Stimulated activated CD4-positive, alpha-beta T cell treated with anti-CD3 and anti-CD28 coated beads, Interleukin-4, amount 100 ng/mL, for 1 hour (primary cell): ENCODE results near the gene GBF1.

Experiments used
- DNase-seq: peaks from one replicate; pipeline ENCODE4 v3.0.0-alpha.2; 2020

Gene GBF1

DNA sequence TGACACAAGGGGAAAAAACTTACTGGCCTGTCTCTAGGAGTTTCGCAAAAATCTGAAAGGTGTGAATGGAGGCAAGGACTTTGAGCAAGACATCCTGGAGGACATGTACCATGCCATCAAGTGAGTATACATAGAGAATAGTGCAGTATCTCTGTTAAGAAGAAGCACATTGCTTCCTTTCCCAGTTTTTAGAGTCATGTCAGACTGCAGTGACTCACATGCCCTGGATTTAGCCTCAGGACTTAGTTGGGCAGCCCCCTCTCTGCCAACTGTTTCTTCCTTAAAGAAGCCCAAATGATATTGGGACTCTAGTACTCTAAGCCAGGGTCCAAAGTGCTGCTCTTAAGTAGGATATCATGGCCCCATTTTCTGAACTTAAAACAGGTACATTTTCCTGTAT lies 122.1 kb downstream of the GBF1 start:
- DNase-seq: no peak

DNA sequence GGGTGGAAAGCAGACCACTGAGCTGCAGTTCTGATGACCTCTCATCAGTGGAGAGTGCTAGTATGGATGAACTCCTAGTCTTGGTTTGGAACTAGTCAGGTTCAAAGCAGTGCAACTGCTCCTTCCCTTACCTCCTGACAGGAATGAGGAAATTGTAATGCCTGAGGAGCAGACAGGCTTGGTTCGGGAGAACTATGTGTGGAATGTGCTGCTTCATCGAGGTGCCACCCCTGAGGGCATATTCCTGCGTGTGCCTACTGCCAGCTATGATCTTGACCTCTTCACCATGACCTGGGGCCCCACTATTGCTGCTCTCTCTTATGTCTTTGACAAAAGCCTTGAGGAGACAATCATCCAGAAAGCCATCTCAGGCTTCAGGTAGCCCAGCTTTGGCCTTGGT lies 122.7 kb downstream of the GBF1 start:
- DNase-seq: no peak

DNA sequence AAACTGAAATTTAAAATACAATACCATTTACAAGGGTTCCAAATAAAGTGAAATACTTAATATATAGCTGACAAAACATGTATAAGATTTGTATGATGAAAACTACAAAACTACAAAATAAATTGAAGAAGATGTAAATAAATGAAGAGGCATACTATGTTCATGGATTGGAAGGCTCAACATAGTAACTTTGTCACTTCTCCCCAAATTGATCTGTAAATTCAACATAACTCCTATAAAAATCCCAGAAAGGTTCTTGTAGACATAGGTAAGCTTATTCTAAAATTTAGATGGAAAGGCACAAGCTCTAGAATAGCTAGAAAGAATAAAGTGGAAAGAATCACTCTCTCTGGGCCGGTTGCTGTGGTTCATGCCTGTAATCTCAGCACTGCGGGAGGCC lies 126.0 kb downstream of the GBF1 start:
- DNase-seq: no peak

DNA sequence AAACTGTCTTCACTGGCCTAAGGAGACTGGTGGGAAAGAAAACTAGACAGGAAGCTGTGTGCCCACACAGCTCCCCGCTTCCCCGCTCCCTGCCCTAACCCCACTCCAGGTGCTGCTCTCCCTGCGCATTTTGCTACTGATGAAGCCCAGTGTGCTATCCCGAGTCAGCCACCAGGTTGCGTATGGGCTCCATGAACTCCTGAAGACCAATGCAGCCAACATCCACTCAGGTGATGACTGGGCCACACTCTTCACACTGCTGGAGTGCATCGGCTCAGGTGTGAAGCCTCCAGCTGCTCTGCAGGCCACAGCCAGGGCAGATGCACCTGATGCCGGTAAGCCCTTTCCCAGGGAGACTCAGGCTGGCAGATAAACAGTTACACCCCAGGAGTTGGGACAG lies 129.9 kb downstream of the GBF1 start:
- no peak for DNase-seq

DNA sequence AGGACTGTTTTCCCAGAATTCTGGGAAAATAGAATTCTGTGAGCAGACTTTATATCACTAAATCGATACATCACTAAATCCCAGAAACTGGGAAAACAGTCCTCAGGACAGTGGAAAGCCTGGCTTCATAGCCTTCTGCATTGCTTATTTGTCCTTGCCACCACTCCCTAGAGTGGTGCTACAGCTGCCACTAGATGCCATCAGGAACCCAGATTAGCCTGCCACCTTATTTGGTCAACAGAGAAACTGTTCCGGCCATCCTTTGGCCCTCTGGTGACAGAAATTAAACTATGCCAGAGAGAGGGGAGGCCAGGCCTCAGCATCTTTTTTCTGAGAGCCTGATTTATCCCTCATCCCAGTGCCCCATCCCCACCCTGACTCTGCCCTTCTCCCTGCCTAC lies 130.5 kb downstream of the GBF1 start:
- DNase-seq: no peak

DNA sequence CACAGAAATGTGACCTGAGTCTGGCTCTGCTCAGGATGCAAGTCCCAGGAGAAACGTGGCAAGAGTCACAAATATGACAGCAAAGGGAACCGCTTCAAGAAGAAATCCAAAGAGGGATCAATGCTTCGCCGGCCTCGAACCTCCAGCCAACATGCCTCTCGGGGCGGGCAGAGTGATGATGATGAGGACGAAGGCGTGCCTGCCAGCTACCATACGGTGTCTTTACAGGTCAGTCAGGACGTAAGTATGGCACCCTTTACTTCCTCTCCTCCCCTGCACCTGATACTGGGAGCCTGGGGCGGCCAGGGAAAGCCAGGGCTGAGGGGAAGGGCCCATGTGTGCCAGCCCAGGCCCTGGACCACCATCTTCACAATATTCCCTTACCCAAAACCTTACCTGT lies 131.6 kb downstream of the GBF1 start:
- no peak for DNase-seq

DNA sequence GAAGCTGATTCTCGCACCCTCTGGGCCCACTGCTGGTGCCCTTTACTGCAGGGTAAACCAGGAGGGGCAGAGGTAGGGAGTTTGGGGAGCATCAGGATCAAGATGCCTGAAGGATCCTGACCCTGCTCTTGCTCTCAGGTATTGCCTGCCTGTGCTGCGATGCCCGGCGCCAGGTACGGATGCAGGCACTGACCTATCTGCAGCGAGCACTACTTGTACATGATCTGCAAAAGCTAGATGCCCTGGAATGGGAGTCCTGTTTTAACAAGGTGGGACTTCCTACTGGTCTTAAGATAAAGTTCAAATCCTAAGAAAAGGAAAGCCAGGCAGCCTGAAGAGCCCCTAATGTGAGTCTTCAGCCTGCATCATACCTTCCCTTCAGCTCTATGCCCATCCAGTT lies 134.1 kb downstream of the GBF1 start:
- no peak for DNase-seq

DNA sequence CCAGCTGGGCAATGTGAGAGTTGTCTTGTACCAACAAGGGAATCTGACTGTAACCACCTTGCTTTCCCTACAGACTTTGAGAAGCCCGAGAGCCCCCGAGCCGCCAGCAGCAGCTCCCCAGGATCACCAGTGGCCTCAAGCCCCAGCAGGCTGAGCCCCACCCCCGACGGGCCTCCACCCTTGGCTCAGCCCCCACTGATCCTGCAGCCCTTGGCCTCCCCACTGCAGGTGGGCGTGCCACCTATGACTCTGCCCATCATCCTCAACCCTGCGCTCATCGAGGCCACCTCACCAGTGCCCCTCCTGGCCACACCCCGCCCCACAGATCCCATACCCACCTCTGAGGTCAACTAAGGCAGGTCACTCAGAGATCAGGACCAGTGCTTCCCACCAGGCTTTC lies 136.7 kb downstream of the GBF1 start:
- DNase-seq: no peak

DNA sequence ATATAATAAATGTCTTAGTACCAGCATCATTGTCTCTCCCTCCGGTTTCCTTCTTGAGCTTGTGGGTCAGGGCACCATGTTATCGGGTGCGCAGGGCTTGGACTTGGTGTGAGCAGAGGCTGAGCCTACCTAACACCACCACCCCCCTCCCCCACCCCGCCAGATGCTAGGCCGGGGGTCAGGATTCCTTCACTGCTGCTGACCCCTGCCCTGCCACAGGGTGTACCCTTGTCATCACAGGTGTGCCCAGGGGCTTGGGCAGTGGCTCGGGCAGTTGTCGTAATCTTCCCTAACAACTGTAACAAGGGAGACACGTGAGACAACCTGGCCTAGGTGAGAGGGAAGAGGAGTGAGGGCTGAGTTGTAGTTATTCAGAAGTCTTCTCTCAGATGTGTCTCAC lies 137.5 kb downstream of the GBF1 start:
- DNase-seq: no peak

DNA sequence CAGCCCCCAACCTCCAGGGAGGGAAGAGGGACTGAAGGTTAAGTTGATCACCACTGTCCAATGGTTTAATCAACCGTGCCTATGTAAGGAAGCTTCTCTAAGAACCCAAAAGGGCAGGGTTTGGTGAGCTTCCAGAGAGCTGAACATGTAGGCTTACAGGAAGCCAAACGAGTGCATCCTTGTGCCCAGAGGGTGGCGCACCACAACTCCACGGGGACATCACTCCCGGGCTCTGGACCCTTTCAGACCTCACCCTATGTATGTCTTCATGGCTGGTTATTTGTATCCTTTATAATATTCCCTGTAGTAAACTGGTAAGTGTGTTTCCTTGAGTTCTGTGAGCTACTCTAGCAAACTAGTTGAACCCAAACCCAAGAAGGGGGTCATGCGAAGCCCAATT lies 138.7 kb downstream of the GBF1 start:
- DNase-seq: no peak

DNA sequence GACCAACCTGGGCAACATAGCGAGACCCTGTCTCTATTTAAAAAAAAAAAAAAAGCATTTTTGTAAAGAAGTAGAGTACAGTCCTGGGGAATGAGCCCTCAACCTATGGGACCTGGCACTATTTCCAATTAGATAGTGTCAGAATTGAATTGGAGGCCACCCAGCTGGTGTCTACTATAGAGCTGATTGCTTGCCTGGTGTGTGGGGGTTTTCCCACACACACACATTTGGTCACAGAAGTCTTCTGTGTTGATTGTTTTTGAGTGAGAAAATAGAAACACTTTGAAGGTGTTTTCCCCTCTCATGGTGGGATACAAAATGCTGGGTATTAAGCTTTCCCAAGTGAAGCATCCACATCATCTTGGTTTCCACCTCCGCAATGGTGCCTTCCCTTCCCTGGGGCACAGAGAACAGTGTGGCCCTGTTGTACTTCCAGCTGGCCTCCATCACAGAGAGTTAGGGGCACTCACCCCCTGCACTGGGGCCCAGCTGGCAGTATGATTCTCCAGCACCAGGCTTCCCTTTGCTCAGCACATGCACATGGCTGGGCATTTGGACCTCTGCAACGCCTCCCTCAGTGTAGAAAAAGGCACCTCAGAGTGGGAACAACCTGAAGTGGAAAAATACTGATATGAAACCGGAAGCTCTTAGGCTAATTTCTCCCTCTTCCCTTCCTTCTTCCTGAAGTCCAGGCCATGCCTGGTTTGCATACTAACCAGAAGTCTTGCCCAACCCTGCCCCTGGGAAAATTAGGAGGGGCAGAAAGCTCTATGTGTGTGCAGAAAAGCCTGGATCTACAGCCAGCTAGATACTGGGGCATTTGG lies 139.5 kb downstream of the GBF1 start:
- DNase-seq: no peak

DNA sequence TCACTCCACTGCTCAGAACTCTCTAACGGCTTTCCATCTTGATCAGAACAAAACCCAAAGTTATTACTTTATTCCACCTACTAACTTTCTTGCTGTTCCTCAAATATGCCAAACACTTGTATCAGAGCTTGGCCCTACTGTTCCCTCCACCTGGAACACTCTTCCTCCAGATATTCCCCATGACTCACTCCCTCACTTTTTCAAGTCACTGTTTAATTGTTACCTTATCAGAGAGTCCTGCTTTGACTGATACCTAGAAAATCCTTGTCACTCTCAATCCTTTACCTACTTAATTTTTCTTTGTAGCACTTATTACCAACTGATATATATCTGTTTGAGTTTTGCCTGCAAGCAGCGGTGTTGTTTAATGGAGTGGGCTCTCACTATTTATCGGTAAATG lies 144.6 kb downstream of the GBF1 start:
- no peak for DNase-seq

DNA sequence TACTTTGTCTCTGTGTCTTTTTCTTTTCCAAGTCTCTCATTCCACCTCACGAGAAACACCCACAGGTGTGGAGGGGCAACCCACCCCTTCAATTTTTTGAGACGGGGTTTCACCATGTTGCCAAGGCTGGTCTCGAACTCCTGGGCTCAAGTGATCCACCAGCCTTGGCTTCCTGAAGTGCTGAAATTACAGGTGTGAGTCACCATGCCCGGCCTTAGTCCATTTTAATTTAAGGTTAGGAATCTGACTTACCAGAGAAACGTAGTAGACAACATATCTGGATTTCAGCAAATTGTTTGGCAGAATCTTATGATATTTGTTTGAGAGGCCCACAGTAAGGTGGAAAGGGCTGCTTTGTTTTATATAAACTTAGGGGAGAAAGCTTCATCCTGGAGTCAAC lies 147.0 kb downstream of the GBF1 start:
- DNase-seq: no peak

DNA sequence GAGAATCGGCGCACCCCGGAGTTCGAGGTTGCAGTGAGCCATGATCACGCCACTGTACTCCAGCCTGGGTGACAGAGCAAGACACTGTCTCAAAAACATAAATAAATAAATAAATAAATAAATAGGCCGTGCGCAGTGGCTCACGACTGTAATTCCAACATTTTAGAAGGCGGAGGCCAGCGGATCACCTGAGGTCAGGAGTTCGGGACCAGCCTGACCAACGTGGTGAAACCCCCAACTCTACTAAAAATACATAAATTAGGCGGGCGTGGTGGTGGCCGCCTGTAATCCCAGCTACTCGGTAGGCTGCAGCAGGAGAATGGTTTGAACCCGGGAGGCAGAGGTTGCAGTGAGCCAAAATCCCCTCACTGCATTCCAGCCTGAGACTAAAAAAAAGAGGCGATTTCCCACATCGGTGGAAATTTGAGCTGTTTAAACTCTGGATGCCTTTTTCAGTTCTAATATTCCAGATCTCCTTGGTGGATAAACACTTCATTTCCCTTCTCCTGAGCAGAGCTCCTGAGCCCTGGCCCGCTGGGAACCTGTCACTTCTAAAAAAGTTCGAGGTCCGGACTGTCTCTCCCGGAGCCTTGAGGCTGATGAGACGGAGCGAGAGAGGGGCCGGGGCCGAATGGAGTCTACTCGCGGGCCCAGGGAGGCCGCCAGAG lies 148.2 kb downstream of the GBF1 start:
- no peak for DNase-seq

DNA sequence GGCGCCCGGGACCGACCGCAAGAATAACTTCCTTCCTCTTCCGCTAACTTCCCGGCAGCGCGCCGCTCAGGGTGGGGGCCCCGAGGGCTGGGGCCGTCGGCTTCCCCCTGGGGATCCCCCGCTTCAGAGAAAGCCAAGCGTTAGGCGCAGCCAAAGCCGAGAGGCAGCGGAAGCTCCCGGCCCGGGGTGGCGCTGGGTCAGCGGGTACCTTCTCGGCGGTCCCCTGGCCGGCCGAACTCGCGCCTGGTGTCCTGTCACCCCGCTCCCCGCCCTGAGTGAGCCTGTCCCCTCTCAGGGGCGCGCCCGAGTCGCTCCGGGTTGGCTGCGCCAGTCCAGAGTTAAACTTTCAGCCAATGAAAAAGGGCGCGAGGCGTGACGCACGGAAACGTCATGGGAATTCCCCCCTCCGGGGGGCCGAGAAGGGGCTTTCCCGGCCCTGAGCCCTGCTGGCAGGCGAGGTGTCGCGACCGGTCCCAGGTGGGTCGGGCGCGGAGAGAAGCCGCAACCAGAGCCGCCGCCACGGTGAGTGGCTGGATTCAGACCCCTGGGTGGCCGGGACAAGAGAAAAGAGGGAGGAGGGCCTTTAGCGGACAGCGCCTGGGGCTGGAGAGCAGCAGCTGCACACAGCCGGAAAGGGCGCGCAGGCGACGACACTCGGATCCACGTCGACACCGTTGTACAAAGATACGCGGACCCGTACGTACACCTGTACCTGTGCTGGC lies 148.9 kb downstream of the GBF1 start:
- DNase-seq: peak; percentile 98

DNA sequence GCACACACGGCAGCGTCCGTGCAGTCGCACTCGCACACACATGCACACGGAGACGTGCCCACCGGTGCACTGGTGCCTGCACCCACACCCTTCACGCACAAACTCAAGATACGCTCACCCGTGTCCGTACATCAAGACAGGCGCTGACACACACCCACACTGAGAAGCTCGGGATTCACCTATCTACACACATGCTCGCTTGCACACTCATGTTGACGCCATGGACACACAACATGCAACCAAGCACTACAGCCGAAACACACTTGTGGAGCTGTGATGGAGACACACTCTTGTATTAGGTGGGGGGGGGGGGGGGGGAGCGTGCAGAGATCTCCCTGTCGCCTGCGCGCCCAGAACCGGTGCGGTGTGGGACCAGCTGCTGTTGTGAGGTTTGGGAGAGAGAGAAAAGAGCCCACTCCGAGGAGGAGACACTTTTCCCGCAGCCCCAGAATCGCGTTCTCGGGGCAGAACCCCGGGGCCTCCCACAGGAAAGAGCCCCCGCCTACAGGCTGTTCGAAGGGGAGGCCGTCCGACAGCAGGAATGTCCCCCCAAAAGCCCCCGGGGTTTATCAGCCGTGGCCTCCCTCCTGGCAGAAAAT lies 149.6 kb downstream of the GBF1 start:
- DNase-seq: peak; percentile 69

DNA sequence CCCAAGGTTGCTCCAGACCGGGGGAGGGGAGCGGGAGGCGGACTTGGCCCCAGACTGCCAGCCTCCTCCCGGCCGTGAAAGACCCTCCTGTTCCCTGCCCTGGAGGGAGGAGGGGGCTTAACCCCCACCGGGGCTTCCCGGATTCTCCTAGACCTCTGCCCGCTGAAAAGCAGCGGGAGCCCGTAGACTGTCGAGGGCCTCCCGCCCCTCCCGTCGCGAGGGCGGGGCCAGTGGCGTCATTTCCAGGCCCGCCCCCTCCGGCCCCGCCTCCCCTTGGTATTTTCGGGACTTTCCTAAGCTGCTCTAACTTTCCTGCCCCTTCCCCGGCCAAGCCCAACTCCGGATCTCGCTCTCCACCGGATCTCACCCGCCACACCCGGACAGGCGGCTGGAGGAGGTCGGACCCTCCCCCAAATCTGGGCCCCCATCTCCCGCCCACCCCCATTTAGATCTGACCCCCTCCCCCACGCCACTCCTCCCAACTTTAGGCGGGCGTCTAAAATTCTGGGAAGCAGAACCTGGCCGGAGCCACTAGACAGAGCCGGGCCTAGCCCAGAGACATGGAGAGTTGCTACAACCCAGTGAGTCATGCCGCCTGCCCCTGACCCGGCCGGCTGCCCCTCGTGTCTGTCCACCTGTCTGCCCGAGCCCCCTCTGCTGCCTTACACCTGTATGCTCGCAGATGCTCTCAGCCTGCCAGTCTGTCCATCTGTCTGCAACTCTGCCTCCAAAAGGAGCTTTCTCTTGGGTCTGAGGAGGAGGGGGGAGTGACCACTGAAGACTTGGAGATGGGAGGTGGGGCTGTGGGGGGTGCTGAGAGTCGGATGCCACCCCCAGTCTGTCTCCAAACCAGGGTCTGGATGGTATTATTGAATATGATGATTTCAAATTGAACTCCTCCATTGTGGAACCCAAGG lies 150.3 kb downstream of the GBF1 start, which contains the start of gene NFKB2:
Gene NFKB2, plus strand, starts transcription at position 306 of the 917 bp plus-strand sequence. Its CDS starts 255 bp downstream, at position 561.
- DNase-seq: peak; percentile 92

DNA sequence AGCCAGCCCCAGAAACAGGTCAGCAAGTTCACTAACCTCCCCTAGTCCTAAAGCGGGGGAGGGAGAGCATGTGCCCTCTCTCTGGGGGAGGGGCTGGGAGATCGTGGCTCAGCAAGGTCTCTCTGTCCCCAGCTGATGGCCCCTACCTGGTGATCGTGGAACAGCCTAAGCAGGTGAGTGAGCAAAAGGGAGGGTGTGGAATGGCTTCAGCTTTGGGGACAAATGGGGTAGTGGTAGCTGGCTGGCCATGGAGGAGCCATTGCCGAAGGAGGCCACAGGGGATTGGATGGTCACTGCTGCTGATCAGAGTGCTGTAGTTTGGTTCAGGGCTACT lies 151.0 kb downstream of the GBF1 start:
- DNase-seq: no peak

DNA sequence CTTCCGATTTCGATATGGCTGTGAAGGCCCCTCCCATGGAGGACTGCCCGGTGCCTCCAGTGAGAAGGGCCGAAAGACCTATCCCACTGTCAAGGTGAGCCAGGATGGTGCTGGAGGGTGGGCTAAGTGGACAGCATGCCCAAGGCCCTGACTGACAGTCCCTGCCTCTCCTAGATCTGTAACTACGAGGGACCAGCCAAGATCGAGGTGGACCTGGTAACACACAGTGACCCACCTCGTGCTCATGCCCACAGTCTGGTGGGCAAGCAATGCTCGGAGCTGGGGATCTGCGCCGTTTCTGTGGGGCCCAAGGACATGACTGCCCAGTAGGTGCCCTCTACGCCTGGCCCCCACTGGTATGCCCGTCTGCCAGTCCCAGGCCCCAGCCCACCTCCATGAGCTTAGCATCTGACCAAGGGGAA lies 151.4 kb downstream of the GBF1 start:
- no peak for DNase-seq

DNA sequence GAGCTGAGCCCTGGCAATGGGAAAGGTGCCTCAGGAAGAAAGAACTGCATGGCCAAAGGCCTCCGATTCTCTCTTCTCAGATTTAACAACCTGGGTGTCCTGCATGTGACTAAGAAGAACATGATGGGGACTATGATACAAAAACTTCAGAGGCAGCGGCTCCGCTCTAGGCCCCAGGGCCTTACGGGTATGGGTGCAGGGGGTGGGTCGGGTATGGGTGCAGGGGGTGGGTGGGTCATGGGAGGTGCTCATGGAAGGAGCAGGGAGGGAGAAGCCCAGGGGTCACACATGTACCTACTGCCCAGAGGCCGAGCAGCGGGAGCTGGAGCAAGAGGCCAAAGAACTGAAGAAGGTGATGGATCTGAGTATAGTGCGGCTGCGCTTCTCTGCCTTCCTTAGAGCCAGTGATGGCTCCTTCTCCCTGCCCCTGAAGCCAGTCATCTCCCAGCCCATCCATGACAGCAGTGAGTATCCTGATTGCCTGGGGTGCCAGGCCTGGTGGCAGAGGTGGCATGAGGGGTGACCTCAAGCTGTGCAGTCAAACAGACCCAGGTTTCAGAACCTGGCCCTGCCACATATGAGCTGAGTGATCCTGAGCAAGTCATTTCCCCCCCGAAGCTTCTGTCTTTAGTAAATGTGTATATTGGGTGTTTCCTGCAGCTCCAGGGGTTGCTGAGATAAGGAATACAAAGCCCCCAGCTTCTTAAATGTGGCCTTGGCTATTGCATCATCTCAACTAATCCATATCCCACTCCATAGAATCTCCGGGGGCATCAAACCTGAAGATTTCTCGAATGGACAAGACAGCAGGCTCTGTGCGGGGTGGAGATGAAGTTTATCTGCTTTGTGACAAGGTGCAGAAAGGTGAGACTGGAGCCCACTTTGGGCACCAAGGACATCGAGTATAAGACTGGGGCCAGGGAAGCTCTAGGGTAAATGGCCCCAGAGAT lies 152.2 kb downstream of the GBF1 start:
- DNase-seq: no peak
